HEK293 (cell line): Measurements from ENCODE around the gene KIFC1.

Source experiments
- EGR2 ChIP-seq: fragments of 450-650 bp; formaldehyde crosslinking; IDR thresholded peaks from 2 replicates; pipeline ENCODE4 v1.5.1; 2016; ENCODE audit warnings: low read depth, missing biosample characterization, missing genetic modification characterization
- GLIS2 ChIP-seq: fragments of 450-650 bp; formaldehyde crosslinking; IDR thresholded peaks from 2 replicates; pipeline ENCODE4 v1.5.1; 2016; ENCODE audit warnings: missing biosample characterization, missing genetic modification characterization
- KLF9 ChIP-seq: fragments of 450-650 bp; formaldehyde crosslinking; IDR thresholded peaks from 2 replicates; pipeline ENCODE4 v1.5.1; 2016; ENCODE audit warnings: missing biosample characterization, missing genetic modification characterization, low read depth
- PRDM1 ChIP-seq: fragments of 450-650 bp; formaldehyde crosslinking; IDR thresholded peaks from 2 replicates; pipeline ENCODE4; 2016; ENCODE audit warnings: missing biosample characterization, missing genetic modification characterization
- SCRT2 ChIP-seq: fragments of 450-650 bp; formaldehyde crosslinking; IDR thresholded peaks from 2 replicates; pipeline ENCODE4 v1.5.1; 2016; ENCODE audit warnings: missing biosample characterization, missing genetic modification characterization
- SP2 ChIP-seq: fragments of 450-650 bp; formaldehyde crosslinking; IDR thresholded peaks from 2 replicates; pipeline ENCODE4 v1.5.1; 2016; ENCODE audit warnings: missing biosample characterization, missing genetic modification characterization
- SP3 ChIP-seq: fragments of 450-650 bp; formaldehyde crosslinking; IDR thresholded peaks from 2 replicates; pipeline ENCODE4 v1.5.1; 2016; ENCODE audit warnings: missing biosample characterization, missing genetic modification characterization
- SP7 ChIP-seq: fragments of 450-650 bp; formaldehyde crosslinking; IDR thresholded peaks from 2 replicates; pipeline ENCODE4 v1.5.1; 2016; ENCODE audit warnings: missing biosample characterization, missing genetic modification characterization
- TCF7L2 ChIP-seq: IDR thresholded peaks from 2 replicates; pipeline ENCODE4 v1.6.1; 2011; ENCODE audit warnings: low read depth, mild to moderate bottlenecking, inconsistent platforms, low read length, moderate library complexity, borderline replicate concordance
- ZIC2 ChIP-seq: fragments of 450-650 bp; formaldehyde crosslinking; IDR thresholded peaks from 2 replicates; pipeline ENCODE4 v1.5.1; 2016; ENCODE audit warnings: missing biosample characterization, missing genetic modification characterization
- ZNF138 ChIP-seq: fragments of 450-650 bp; formaldehyde crosslinking; IDR thresholded peaks from 2 replicates; pipeline ENCODE4 v1.5.1; 2016; ENCODE audit warnings: missing biosample characterization, missing genetic modification characterization, borderline replicate concordance
- ZNF302 ChIP-seq: fragments of 450-650 bp; formaldehyde crosslinking; IDR thresholded peaks from 2 replicates; pipeline ENCODE4 v1.5.1; 2016; ENCODE audit warnings: missing biosample characterization, missing genetic modification characterization, low read depth
- ZNF341 ChIP-seq: fragments of 450-650 bp; formaldehyde crosslinking; IDR thresholded peaks from 2 replicates; pipeline ENCODE4; 2016; ENCODE audit warnings: low read depth, missing biosample characterization, missing genetic modification characterization
- ZNF549 ChIP-seq: fragments of 450-650 bp; IDR thresholded peaks from 2 replicates; pipeline ENCODE4 v1.5.1; 2018; ENCODE audit warnings: missing biosample characterization, missing genetic modification characterization, mild to moderate bottlenecking, inconsistent platforms, moderate library complexity
- ZNF621 ChIP-seq: fragments of 450-650 bp; formaldehyde crosslinking; IDR thresholded peaks from 2 replicates; pipeline ENCODE4 v1.5.1; 2017; ENCODE audit warnings: missing biosample characterization, missing genetic modification characterization
- ZNF76 ChIP-seq: fragments of 450-650 bp; formaldehyde crosslinking; IDR thresholded peaks from 2 replicates; pipeline ENCODE4; 2016; ENCODE audit warnings: low read depth, missing biosample characterization, missing genetic modification characterization, borderline replicate concordance
- ZNF843 ChIP-seq: fragments of 450-650 bp; formaldehyde crosslinking; IDR thresholded peaks from 2 replicates; pipeline ENCODE4 v1.5.1; 2016; ENCODE audit warnings: missing biosample characterization, missing genetic modification characterization
- ZSCAN30 ChIP-seq: fragments of 450-650 bp; IDR thresholded peaks from 2 replicates; pipeline ENCODE4 v1.5.1; 2018; ENCODE audit warnings: missing biosample characterization, mild to moderate bottlenecking, missing genetic modification characterization, moderate library complexity
- ZXDB ChIP-seq: fragments of 450-650 bp; formaldehyde crosslinking; IDR thresholded peaks from 2 replicates; pipeline ENCODE4 v1.5.1; 2016; ENCODE audit warnings: missing biosample characterization, missing genetic modification characterization
- TF ChIP-seq, protein P1 (sequence below): fragments of 450-650 bp; formaldehyde crosslinking; IDR thresholded peaks from 2 replicates; pipeline ENCODE4 v1.5.1; 2017; ENCODE audit warnings: missing biosample characterization, missing genetic modification characterization
- TF ChIP-seq, protein P2 (sequence below): fragments of 450-650 bp; formaldehyde crosslinking; optimal IDR thresholded peaks from 2 replicates; pipeline ENCODE3; 2016; ENCODE audit warnings: missing biosample characterization, mild to moderate bottlenecking, missing genetic modification characterization
- TF ChIP-seq, protein P3 (sequence below): fragments of 450-650 bp; formaldehyde crosslinking; IDR thresholded peaks from 2 replicates; pipeline ENCODE4 v1.5.1; 2016; ENCODE audit warnings: missing biosample characterization, missing genetic modification characterization
- TF ChIP-seq, protein P4 (sequence below): fragments of 450-650 bp; formaldehyde crosslinking; IDR thresholded peaks from 2 replicates; pipeline ENCODE4 v1.5.1; 2016; ENCODE audit warnings: missing biosample characterization, missing genetic modification characterization
- TF ChIP-seq, protein P5 (sequence below): fragments of 450-650 bp; formaldehyde crosslinking; IDR thresholded peaks from 2 replicates; pipeline ENCODE4 v1.5.1; 2016; ENCODE audit warnings: missing biosample characterization, missing genetic modification characterization

KIFC1 gene

DNA sequence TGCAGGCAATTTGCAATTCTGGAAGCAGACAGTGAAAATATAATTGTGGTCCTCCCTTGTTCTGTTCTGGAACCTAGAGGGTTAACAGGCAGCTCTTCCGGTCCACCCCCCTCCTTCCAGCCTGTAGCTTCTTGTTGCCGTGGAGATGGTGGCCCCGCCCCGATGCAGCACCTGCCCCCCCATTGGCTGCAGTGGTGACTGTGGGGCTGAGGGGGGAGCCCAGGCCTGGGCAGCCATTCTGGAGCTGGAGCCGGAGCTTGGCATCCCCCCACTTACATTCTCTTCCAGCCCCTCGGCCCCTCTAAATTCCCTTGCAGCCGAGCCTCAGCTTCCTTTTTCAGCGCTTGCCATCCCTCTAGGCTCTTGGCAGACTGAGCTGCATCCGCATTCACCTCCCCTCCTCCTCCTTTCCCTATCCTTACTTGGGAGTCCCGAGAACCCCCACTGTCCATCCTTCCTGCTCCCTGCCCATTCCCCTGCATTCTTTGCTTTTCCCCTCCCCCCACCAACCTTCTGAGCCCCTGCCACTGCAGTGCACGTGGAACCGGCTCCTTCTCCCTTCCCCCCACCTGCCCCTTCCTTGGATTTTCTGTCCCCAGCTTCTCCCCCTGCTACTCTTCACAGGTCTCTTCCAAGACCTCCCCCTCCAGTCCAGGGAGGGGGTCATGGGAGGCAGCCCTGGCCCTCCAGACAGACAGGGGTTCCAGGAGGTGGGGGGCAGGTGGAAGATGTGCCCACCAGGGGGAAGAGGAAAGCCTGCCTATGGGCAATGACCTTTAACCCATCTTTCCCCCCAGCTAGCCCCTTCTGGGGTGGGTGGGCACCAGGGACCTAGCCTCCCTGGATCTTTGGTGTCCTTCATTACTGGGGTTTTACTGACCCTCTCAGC lies 39.6 kb downstream of the KIFC1 start (continued):
- TF ChIP-seq PRDM1 (tag by site-specific recombination) (peak; percentile 40; the same call in 1 of the 2 replicates), ZSCAN30 (no peak), EGR2 (no peak), SCRT2 (tag by site-specific recombination) (peak; percentile 99), SP7 (tag by site-specific recombination) (no peak), ZIC2 (tag by site-specific recombination) (no peak; the same call in 1 of the 2 replicates), SP3 (tag by site-specific recombination) (0 out of 2 replicates have a peak, but pooled peaks have one; percentile 49), ZNF302 (tag by site-specific recombination) (no peak), ZNF138 (no peak), ZXDB (tag by site-specific recombination) (0 out of 2 replicates have a peak, but pooled peaks have one; percentile 51), SP2 (tag by site-specific recombination) (peak; percentile 54), ZNF621 (tag by site-specific recombination) (no peak), TCF7L2 (no peak), ZNF549 (tag by site-specific recombination) (no peak), GLIS2 (peak; percentile 43; the same call in 1 of the 2 replicates), KLF9 (tag by site-specific recombination) (peak; percentile 27; the same call in 1 of the 2 replicates), ZNF843 (tag by site-specific recombination) (0 out of 2 replicates have a peak, but pooled peaks have one; percentile 19), ZNF341 (peak; percentile 99), ZNF76 (tag by site-specific recombination) (peak; percentile 43; the same call in 1 of the 2 replicates)
- TF ChIP-seq, protein P1, sequence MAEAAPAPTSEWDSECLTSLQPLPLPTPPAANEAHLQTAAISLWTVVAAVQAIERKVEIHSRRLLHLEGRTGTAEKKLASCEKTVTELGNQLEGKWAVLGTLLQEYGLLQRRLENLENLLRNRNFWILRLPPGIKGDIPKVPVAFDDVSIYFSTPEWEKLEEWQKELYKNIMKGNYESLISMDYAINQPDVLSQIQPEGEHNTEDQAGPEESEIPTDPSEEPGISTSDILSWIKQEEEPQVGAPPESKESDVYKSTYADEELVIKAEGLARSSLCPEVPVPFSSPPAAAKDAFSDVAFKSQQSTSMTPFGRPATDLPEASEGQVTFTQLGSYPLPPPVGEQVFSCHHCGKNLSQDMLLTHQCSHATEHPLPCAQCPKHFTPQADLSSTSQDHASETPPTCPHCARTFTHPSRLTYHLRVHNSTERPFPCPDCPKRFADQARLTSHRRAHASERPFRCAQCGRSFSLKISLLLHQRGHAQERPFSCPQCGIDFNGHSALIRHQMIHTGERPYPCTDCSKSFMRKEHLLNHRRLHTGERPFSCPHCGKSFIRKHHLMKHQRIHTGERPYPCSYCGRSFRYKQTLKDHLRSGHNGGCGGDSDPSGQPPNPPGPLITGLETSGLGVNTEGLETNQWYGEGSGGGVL (tag by site-specific recombination): peak; percentile 82
- TF ChIP-seq, protein P2, sequence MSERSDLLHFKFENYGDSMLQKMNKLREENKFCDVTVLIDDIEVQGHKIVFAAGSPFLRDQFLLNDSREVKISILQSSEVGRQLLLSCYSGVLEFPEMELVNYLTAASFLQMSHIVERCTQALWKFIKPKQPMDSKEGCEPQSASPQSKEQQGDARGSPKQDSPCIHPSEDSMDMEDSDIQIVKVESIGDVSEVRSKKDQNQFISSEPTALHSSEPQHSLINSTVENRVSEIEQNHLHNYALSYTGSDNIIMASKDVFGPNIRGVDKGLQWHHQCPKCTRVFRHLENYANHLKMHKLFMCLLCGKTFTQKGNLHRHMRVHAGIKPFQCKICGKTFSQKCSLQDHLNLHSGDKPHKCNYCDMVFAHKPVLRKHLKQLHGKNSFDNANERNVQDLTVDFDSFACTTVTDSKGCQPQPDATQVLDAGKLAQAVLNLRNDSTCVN (tag by site-specific recombination): peak; percentile 14
- TF ChIP-seq, protein P3, sequence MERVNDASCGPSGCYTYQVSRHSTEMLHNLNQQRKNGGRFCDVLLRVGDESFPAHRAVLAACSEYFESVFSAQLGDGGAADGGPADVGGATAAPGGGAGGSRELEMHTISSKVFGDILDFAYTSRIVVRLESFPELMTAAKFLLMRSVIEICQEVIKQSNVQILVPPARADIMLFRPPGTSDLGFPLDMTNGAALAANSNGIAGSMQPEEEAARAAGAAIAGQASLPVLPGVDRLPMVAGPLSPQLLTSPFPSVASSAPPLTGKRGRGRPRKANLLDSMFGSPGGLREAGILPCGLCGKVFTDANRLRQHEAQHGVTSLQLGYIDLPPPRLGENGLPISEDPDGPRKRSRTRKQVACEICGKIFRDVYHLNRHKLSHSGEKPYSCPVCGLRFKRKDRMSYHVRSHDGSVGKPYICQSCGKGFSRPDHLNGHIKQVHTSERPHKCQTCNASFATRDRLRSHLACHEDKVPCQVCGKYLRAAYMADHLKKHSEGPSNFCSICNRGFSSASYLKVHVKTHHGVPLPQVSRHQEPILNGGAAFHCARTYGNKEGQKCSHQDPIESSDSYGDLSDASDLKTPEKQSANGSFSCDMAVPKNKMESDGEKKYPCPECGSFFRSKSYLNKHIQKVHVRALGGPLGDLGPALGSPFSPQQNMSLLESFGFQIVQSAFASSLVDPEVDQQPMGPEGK (tag by site-specific recombination): peak; percentile 67
- TF ChIP-seq, protein P4, sequence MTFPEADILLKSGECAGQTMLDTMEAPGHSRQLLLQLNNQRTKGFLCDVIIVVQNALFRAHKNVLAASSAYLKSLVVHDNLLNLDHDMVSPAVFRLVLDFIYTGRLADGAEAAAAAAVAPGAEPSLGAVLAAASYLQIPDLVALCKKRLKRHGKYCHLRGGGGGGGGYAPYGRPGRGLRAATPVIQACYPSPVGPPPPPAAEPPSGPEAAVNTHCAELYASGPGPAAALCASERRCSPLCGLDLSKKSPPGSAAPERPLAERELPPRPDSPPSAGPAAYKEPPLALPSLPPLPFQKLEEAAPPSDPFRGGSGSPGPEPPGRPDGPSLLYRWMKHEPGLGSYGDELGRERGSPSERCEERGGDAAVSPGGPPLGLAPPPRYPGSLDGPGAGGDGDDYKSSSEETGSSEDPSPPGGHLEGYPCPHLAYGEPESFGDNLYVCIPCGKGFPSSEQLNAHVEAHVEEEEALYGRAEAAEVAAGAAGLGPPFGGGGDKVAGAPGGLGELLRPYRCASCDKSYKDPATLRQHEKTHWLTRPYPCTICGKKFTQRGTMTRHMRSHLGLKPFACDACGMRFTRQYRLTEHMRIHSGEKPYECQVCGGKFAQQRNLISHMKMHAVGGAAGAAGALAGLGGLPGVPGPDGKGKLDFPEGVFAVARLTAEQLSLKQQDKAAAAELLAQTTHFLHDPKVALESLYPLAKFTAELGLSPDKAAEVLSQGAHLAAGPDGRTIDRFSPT (tag by site-specific recombination): no peak
- TF ChIP-seq, protein P5, sequence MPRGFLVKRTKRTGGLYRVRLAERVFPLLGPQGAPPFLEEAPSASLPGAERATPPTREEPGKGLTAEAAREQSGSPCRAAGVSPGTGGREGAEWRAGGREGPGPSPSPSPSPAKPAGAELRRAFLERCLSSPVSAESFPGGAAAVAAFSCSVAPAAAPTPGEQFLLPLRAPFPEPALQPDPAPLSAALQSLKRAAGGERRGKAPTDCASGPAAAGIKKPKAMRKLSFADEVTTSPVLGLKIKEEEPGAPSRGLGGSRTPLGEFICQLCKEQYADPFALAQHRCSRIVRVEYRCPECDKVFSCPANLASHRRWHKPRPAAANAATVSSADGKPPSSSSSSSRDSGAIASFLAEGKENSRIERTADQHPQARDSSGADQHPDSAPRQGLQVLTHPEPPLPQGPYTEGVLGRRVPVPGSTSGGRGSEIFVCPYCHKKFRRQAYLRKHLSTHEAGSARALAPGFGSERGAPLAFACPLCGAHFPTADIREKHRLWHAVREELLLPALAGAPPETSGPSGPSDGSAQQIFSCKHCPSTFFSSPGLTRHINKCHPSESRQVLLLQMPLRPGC (tag by site-specific recombination): no peak
